Lower leg skin (tissue), 3 donors: ENCODE results near the gene RFC4.

Source experiments
- POLR2A ChIP-seq, 2 donors: fragments of 450-650 bp; IDR thresholded peaks; one replicate each; pipeline ENCODE4 v1.6.1; 2016 to 2017; ENCODE audit warnings: antibody characterized with exemption in 2 of 2, mild to moderate bottlenecking in 1 of 2, moderate library complexity in 1 of 2
- TF ChIP-seq, protein P1 (sequence below), 3 donors: fragments of 450-650 bp; IDR thresholded peaks; one replicate each; pipeline ENCODE4 v1.5.1; 2016; ENCODE audit warnings: antibody characterized with exemption in 3 of 3, mild to moderate bottlenecking in 3 of 3, moderate library complexity in 2 of 3

DNA sequence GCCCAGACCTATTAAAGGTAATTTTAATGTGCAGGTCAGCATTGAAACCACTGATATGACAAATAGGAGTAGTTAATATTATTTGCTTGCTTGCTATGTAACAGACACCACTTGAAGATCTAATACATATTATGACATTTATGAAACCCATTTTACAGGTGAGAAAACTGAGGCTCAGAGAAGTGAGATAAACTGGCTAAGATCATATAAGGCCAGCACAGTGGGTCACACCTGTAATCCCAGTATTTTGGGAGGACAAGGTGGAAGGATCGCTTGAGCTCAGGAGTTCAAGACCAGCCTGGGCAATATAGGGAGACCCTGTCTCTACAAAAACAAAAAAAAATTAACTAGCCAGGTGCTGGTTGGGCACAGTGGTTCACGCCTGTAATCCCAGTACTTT lies 56.0 kb downstream of the RFC4 start:
- TF ChIP-seq, protein P1, sequence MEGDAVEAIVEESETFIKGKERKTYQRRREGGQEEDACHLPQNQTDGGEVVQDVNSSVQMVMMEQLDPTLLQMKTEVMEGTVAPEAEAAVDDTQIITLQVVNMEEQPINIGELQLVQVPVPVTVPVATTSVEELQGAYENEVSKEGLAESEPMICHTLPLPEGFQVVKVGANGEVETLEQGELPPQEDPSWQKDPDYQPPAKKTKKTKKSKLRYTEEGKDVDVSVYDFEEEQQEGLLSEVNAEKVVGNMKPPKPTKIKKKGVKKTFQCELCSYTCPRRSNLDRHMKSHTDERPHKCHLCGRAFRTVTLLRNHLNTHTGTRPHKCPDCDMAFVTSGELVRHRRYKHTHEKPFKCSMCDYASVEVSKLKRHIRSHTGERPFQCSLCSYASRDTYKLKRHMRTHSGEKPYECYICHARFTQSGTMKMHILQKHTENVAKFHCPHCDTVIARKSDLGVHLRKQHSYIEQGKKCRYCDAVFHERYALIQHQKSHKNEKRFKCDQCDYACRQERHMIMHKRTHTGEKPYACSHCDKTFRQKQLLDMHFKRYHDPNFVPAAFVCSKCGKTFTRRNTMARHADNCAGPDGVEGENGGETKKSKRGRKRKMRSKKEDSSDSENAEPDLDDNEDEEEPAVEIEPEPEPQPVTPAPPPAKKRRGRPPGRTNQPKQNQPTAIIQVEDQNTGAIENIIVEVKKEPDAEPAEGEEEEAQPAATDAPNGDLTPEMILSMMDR (IDR thresholded peaks at IDR 0.05), result no peak
- no peak for TF ChIP-seq POLR2A (IDR thresholded peaks at IDR 0.05)
